GM12892 (cell line): ENCODE data around the gene NRXN2.

Experiments used
- POLR2A ChIP-seq: IDR thresholded peaks from 2 replicates; pipeline ENCODE4 v1.6.1; 2011; ENCODE audit warnings: low read depth, low read length, control low read depth
- TAF1 ChIP-seq: IDR thresholded peaks from 2 replicates; pipeline ENCODE4 v1.6.1; 2011; ENCODE audit warnings: low read depth, mild to moderate bottlenecking, control low read depth, low read length, borderline replicate concordance

GRCh38 chr11:64629103-64629502 lies 93.9 kb downstream of the NRXN2 start:
- TF ChIP-seq POLR2A, result no peak
- TF ChIP-seq TAF1, result no peak
